Glutamatergic neuron (in vitro differentiated cells): ENCODE data around the gene GUCY1A2. TPM values are rescaled to one million over a fixed set of nuclear protein-coding genes. Genes with fewer than 3 reads are reported as not detected.

ENCODE experiments used
- DNase-seq: peaks from one replicate; pipeline ENCODE4 v3.0.0; 2022
- H3K27ac Mint-ChIP-seq: one replicate; pipeline ENCODE4 v1.8.0; 2020; ENCODE audit warnings: mild to moderate bottlenecking, mixed read lengths, inconsistent platforms; ENCODE audit not compliant: unreplicated experiment
- H3K27me3 Mint-ChIP-seq: one replicate; pipeline ENCODE4 v1.8.0; 2020; ENCODE audit warnings: mild to moderate bottlenecking, moderate library complexity, mixed read lengths, inconsistent platforms; ENCODE audit not compliant: unreplicated experiment
- H3K36me3 Mint-ChIP-seq: one replicate; pipeline ENCODE4 v1.8.0; 2020; ENCODE audit warnings: mild to moderate bottlenecking, mixed read lengths, inconsistent platforms; ENCODE audit not compliant: unreplicated experiment
- H3K4me1 Mint-ChIP-seq: one replicate; pipeline ENCODE4 v1.8.0; 2020; ENCODE audit warnings: mild to moderate bottlenecking, low read depth, mixed read lengths, inconsistent platforms; ENCODE audit not compliant: unreplicated experiment
- H3K4me3 Mint-ChIP-seq: one replicate; pipeline ENCODE4 v1.8.0; 2020; ENCODE audit warnings: mild to moderate bottlenecking, mixed read lengths, inconsistent platforms; ENCODE audit not compliant: unreplicated experiment
- H3K9me3 Mint-ChIP-seq: one replicate; pipeline ENCODE4 v1.8.0; 2020; ENCODE audit warnings: mild to moderate bottlenecking, moderate library complexity, mixed read lengths, inconsistent platforms; ENCODE audit not compliant: unreplicated experiment
- total RNA-seq: library from RNA; stranded (reverse); fragmentation: NEBNext Ultra II Directional; extraction: Animal tissue kit (Norgen Biotek cat#: 25700); gene quantifications from one replicate; pipeline ENCODE4 v1.2.1, GENCODE V29; 2021; ENCODE audit not compliant: unreplicated experiment
- TF ChIP-seq, protein P1 (sequence below): fragments of 200-600 bp; sonication (generic); IDR thresholded peaks from one replicate; pipeline ENCODE4 v1.5.0; 2021; ENCODE audit not compliant: partially characterized antibody, unreplicated experiment

Gene GUCY1A2
- total RNA-seq, 1 donor from 2014 or later: 20.3 TPM

DNA sequence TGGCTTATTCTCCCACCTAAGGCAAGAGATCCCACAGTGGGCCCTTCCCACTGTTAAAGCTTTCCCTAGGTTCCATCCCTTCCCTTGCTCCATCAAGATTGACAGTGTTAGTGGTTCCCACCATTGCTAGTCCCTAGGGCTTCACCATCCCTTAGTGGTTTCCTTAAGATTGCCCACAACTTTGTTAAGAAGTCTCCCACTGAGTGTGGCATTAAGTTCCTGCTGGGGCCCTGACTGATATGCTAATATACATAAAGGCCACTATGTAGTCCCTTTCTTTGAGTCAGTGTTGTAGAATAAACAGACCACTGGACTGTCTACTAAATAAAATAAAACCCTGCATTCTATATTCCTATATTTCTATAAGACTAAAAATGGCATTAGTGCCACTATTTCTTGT, 176.1 kb downstream of the GUCY1A2 start:
- Mint-ChIP-seq H3K27ac (no peak overlapping the region), H3K4me1 (no peaks in the 10 kb centered on the region), H3K9me3 (no peaks in the 10 kb centered on the region), H3K36me3 (no peaks in the 10 kb centered on the region), H3K4me3 (no peak overlapping the region), H3K27me3 (peaks cover 3% of the 10 kb centered on the region)
- no peak for DNase-seq
- TF ChIP-seq, protein P1, sequence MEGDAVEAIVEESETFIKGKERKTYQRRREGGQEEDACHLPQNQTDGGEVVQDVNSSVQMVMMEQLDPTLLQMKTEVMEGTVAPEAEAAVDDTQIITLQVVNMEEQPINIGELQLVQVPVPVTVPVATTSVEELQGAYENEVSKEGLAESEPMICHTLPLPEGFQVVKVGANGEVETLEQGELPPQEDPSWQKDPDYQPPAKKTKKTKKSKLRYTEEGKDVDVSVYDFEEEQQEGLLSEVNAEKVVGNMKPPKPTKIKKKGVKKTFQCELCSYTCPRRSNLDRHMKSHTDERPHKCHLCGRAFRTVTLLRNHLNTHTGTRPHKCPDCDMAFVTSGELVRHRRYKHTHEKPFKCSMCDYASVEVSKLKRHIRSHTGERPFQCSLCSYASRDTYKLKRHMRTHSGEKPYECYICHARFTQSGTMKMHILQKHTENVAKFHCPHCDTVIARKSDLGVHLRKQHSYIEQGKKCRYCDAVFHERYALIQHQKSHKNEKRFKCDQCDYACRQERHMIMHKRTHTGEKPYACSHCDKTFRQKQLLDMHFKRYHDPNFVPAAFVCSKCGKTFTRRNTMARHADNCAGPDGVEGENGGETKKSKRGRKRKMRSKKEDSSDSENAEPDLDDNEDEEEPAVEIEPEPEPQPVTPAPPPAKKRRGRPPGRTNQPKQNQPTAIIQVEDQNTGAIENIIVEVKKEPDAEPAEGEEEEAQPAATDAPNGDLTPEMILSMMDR: no peak

DNA sequence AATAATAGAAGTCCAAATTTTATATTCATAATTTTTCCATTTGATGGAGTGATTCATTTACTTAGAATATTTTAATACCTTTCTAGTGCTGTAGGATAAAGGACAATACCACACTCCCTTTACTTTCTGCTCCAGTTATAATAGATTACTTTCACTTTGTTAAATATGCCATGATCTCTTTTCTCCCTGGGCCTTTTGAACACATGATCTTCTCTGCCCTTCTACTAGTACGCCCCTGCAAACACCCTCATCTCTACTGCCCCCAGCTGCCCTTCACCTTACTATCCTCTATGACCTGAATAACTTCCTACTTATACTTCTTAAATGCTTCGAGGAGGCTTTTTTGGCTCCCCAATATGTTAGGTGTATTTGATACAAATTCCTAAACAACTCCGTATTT, 177.3 kb downstream of the GUCY1A2 start:
- H3K27me3 Mint-ChIP-seq: peaks cover 3% of the 10 kb centered on the region
- no peak overlapping the region for H3K27ac Mint-ChIP-seq
- no peak overlapping the region for H3K4me3 Mint-ChIP-seq
- no peak for DNase-seq
- H3K9me3 Mint-ChIP-seq: no peaks in the 10 kb centered on the region
- H3K4me1 Mint-ChIP-seq: no peaks in the 10 kb centered on the region
- TF ChIP-seq, protein P1: no peak
- H3K36me3 Mint-ChIP-seq: no peaks in the 10 kb centered on the region

DNA sequence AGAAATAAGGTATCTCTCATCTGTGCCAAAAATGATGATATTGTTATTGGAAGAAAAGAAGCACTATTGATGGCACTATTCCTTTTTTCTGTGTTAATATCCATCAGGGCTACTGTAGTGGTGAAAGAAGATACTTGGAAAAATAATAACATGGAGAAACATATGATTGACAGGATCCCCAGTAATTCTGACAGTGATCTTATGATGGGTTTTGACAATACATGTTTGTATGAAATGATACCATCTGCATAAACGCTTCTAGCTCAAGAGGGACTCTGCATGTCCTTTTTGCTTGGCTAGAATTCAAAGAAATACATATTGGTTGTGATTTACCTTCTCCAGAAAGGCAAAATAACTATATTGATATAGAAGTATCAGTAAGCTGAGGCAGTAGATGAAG, 178.1 kb downstream of the GUCY1A2 start:
- Mint-ChIP-seq H3K4me3 (no peak overlapping the region), H3K36me3 (no peaks in the 10 kb centered on the region), H3K9me3 (no peaks in the 10 kb centered on the region), H3K27me3 (peaks cover 3% of the 10 kb centered on the region), H3K4me1 (no peaks in the 10 kb centered on the region), H3K27ac (no peak overlapping the region)
- no peak for DNase-seq
- TF ChIP-seq, protein P1: no peak

DNA sequence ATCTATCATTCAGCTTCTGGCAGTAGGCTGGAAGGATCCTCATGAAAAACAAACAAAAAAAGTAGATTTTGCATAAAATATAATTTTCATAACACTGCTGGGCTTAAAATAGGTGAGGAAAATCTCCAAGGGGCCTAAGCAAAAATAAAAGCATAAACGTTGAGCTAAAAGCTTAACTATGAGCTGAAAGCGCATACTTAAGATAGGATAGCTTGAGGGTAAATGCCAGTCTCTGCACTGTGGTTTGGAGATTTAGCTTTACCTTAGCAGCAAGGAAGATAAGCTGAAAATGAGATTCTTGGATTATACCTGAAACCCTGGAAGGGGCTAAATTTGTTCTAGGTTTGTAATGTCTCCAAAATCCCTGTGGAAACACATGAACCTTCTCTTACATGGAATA, 183.7 kb downstream of the GUCY1A2 start:
- H3K27me3 Mint-ChIP-seq: no peaks in the 10 kb centered on the region
- H3K9me3 Mint-ChIP-seq: no peaks in the 10 kb centered on the region
- no peak overlapping the region for H3K27ac Mint-ChIP-seq

DNA sequence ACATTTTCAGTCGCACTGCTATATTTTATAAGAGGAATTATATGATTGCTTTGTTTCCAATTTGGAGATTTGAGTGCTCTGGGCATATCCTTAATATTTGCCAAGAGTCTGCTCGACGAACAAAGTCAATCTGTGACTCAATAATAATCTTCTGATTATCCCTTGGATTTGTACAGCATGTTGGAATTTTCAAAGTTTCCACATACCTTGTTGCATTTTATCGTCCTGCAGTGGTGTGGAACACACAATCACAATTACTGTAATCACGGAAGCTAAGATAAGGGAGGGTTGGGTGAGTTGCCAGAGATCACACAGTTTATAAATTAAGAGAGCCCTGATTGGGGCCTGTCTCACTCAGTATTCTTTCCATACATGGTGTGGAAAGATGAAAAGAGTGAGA, 189.3 kb downstream of the GUCY1A2 start:
- H3K4me3 Mint-ChIP-seq: no peak overlapping the region
- H3K9me3 Mint-ChIP-seq: peaks cover 11% of the 10 kb centered on the region
- TF ChIP-seq, protein P1: no peak

More for the DNA sequence above, 183.7 kb downstream of the GUCY1A2 start:
- Mint-ChIP-seq H3K36me3 (no peaks in the 10 kb centered on the region), H3K4me1 (no peaks in the 10 kb centered on the region), H3K4me3 (no peak overlapping the region)
- no peak for DNase-seq
- TF ChIP-seq, protein P1: no peak

More for the DNA sequence above, 189.3 kb downstream of the GUCY1A2 start:
- peaks cover 5% of the 10 kb centered on the region for H3K27me3 Mint-ChIP-seq
- peaks cover 15% of the 10 kb centered on the region for H3K4me1 Mint-ChIP-seq
- no peak for DNase-seq
- peaks cover 8% of the 10 kb centered on the region for H3K36me3 Mint-ChIP-seq
- H3K27ac Mint-ChIP-seq: peak overlapping the region; percentile 23
